ENCODE data around the gene KCNH2. TPM values are rescaled to one million over a fixed set of nuclear protein-coding genes. Genes with fewer than 3 reads are reported as not detected.

The KCNH2 gene
- total and polyA plus RNA-seq, 2 of the 13 experiments (the other 11 are each of a cell fraction or from before 2014, with no cell fraction given), result 0.09 to 0.11 TPM

DNA sequence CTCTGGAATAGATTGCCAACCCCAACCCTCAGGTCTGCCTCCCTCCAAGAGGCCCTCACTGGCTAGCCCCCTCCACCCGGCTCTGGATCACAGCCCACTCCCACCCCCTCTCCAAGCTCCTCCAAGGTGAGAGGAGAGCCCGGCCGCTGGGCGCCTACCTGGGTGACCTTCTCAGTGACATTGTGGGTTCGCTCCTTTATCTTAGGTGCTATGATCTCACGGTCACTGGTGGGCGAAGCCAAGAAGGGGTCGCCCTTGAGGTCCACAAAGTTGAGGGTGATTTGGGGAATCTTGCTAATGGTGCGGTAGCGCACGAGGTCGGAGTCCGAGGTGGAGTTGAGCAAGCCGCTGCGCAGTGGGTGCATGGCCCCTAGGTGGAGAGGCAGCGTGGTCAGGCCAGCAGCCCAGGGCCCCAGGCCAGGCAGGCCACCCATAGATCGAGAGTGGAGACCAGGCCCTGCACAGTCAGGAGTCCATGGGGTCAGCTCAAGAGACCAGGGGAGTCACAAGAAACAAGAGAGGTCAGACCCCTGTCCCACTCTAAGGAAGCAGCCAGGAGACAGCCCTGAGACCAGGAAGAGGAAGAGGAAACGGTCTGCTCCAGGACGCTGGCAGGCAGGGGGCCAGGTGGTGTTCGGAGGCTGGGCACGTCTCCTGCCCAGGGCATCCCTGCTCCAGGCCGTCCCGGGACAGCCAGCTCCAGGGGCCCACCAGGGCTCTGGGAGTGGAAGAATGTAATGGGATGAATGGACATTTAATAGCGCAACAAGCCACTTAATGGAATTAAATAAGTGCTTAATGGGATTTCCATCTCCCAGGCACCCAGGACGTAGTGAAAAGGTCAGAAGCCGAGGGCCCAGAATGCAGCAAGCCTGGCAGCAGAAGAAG is 20.7 kb downstream of the KCNH2 start:
- H3K27ac ChIP-seq (ENCODE audit: extremely low read length, insufficient read depth, low read length), result no peak overlapping the region
- intact Hi-C loops (cut with micrococcal nuclease; ENCODE audit: unreplicated experiment) (no loop called here), in situ Hi-C loops (cut with HindIII; ENCODE audit: extremely low pct_ligation_motif_present, low pct_unique_long_range_greater_than_20kb) (no loop called here)
- no peaks in the 10 kb centered on the region for H4K20me1 ChIP-seq (ENCODE audit: insufficient read depth, low read length)
- peaks cover 11 to 44% of the 10 kb centered on the region in 2 experiments; a peak in 3 of 5 replicates for H3K27me3 ChIP-seq (ENCODE audit: control insufficient read depth in 1 of 2, insufficient read depth in 2 of 2, low read length in 2 of 2)
- H3K4me1 ChIP-seq (ENCODE audit: insufficient read depth, low read length), result no peaks in the 10 kb centered on the region
- no peaks in the 10 kb centered on the region for H3K79me2 ChIP-seq (ENCODE audit: insufficient read depth, low read length)
- BruUV-seq (replicated peaks), result no TSS peak
- no peaks in the 10 kb centered on the region for H3K36me3 ChIP-seq (replicated peaks in 1 of 2; ENCODE audit: control insufficient read depth in 1 of 2, insufficient read depth in 2 of 2, low read length in 2 of 2)
- no peak overlapping the region for H3K9ac ChIP-seq (ENCODE audit: insufficient read depth, low read depth, low read length)
- FAIRE-seq (no peak), DNase-seq (ENCODE audit: low spot score) (no peak), ATAC-seq (peak; percentile 20; the same call in 1 of the 3 replicates)
- POLR2A ChIA-PET, result no interaction called here
- 45% methylated on average over 18 of the region's 26 CpGs for WGBS (ENCODE audit: low lambda C conversion rate)
- H2AFZ ChIP-seq (ENCODE audit: low read length), result no peak overlapping the region
- no peak overlapping the region for H3K4me2 ChIP-seq (ENCODE audit: low read depth, low read length)
- CTCF ChIA-PET (ENCODE audit: low intra/inter-chr PET ratio, low total read pairs), result no interaction called here
- H3K4me3 ChIP-seq (replicated peaks in 1 of 3; ENCODE audit: insufficient read depth in 1 of 3, low read depth in 2 of 3, low read length in 3 of 3), result no peak overlapping the region
- H3K9me3 ChIP-seq (ENCODE audit: low read length), result no peaks in the 10 kb centered on the region
- TF ChIP-seq CEBPG (CRISPR knock-in tag; IDR thresholded peaks at IDR 0.05), result no peak
- TF ChIP-seq, protein P1, sequence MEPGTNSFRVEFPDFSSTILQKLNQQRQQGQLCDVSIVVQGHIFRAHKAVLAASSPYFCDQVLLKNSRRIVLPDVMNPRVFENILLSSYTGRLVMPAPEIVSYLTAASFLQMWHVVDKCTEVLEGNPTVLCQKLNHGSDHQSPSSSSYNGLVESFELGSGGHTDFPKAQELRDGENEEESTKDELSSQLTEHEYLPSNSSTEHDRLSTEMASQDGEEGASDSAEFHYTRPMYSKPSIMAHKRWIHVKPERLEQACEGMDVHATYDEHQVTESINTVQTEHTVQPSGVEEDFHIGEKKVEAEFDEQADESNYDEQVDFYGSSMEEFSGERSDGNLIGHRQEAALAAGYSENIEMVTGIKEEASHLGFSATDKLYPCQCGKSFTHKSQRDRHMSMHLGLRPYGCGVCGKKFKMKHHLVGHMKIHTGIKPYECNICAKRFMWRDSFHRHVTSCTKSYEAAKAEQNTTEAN (CRISPR knock-in tag; conservative IDR thresholded peaks at IDR 0.05), result no peak
- TF ChIP-seq ZNF24 (IDR thresholded peaks at IDR 0.05), result no peak
- TF ChIP-seq MBD4 (IDR thresholded peaks at IDR 0.05; ENCODE audit: borderline replicate concordance, low read length), result no peak
- no peak for TF ChIP-seq DNMT1 (CRISPR knock-in tag; IDR thresholded peaks at IDR 0.05)
- TF ChIP-seq, protein P2, sequence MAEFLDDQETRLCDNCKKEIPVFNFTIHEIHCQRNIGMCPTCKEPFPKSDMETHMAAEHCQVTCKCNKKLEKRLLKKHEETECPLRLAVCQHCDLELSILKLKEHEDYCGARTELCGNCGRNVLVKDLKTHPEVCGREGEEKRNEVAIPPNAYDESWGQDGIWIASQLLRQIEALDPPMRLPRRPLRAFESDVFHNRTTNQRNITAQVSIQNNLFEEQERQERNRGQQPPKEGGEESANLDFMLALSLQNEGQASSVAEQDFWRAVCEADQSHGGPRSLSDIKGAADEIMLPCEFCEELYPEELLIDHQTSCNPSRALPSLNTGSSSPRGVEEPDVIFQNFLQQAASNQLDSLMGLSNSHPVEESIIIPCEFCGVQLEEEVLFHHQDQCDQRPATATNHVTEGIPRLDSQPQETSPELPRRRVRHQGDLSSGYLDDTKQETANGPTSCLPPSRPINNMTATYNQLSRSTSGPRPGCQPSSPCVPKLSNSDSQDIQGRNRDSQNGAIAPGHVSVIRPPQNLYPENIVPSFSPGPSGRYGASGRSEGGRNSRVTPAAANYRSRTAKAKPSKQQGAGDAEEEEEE (CRISPR knock-in tag; IDR thresholded peaks at IDR 0.05; ENCODE audit: borderline replicate concordance), result no peak
- no peak for TF ChIP-seq PAF1 (CRISPR knock-in tag; IDR thresholded peaks at IDR 0.05)
- no peak for TF ChIP-seq GFI1 (CRISPR knock-in tag; IDR thresholded peaks at IDR 0.05; ENCODE audit: borderline replicate concordance)
- no peak for TF ChIP-seq ZNF432 (CRISPR knock-in tag; IDR thresholded peaks at IDR 0.05; ENCODE audit: borderline replicate concordance)
- no peak for TF ChIP-seq KLF13 (CRISPR knock-in tag; IDR thresholded peaks at IDR 0.05)
- TF ChIP-seq, protein P3, sequence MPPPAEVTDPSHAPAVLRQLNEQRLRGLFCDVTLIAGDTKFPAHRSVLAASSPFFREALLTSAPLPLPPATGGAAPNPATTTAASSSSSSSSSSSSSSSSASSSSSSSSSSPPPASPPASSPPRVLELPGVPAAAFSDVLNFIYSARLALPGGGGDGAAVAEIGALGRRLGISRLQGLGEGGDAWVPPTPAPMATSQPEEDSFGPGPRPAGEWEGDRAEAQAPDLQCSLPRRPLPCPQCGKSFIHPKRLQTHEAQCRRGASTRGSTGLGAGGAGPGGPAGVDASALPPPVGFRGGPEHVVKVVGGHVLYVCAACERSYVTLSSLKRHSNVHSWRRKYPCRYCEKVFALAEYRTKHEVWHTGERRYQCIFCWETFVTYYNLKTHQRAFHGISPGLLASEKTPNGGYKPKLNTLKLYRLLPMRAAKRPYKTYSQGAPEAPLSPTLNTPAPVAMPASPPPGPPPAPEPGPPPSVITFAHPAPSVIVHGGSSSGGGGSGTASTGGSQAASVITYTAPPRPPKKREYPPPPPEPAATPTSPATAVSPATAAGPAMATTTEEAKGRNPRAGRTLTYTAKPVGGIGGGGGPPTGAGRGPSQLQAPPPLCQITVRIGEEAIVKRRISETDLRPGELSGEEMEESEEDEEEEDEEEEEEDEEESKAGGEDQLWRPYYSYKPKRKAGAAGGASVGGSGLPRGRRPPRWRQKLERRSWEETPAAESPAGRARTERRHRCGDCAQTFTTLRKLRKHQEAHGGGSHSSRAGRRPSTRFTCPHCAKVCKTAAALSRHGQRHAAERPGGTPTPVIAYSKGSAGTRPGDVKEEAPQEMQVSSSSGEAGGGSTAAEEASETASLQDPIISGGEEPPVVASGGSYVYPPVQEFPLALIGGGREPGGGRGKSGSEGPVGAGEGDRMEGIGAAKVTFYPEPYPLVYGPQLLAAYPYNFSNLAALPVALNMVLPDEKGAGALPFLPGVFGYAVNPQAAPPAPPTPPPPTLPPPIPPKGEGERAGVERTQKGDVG (CRISPR knock-in tag; IDR thresholded peaks at IDR 0.05; ENCODE audit: borderline replicate concordance), result no peak
- TF ChIP-seq, protein P4, sequence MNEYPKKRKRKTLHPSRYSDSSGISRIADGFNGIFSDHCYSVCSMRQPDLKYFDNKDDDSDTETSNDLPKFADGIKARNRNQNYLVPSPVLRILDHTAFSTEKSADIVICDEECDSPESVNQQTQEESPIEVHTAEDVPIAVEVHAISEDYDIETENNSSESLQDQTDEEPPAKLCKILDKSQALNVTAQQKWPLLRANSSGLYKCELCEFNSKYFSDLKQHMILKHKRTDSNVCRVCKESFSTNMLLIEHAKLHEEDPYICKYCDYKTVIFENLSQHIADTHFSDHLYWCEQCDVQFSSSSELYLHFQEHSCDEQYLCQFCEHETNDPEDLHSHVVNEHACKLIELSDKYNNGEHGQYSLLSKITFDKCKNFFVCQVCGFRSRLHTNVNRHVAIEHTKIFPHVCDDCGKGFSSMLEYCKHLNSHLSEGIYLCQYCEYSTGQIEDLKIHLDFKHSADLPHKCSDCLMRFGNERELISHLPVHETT (CRISPR knock-in tag; conservative IDR thresholded peaks at IDR 0.05), result no peak
- no peak for TF ChIP-seq ARNT2 (CRISPR knock-in tag; IDR thresholded peaks at IDR 0.05; ENCODE audit: low read depth)
- TF ChIP-seq, protein P5, sequence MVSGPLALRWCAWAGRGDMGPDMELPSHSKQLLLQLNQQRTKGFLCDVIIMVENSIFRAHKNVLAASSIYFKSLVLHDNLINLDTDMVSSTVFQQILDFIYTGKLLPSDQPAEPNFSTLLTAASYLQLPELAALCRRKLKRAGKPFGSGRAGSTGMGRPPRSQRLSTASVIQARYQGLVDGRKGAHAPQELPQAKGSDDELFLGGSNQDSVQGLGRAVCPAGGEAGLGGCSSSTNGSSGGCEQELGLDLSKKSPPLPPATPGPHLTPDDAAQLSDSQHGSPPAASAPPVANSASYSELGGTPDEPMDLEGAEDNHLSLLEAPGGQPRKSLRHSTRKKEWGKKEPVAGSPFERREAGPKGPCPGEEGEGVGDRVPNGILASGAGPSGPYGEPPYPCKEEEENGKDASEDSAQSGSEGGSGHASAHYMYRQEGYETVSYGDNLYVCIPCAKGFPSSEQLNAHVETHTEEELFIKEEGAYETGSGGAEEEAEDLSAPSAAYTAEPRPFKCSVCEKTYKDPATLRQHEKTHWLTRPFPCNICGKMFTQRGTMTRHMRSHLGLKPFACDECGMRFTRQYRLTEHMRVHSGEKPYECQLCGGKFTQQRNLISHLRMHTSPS (CRISPR knock-in tag; IDR thresholded peaks at IDR 0.05; ENCODE audit: low read depth), result no peak

All from HepG2 (cell line).